SKM-1 treated with dmso at 0.1 percent for 144 hours (cell line): ENCODE measurements around the gene NECTIN3.

Experiments
- DNase-seq: peaks from one replicate; lab custom pipeline; 2025; ENCODE audit not compliant: unreplicated experiment; lab: John Stamatoyannopoulos, UW

Gene NECTIN3

GRCh38 chr3:111194048-111194447 is 122.4 kb downstream of the NECTIN3 start:
- DNase-seq = no peak

- DNase-seq = no peak
Measured at GRCh38 chr3:111197485-111197884, 125.9 kb downstream of the NECTIN3 start.

GRCh38 chr3:111200027-111200426 is 128.4 kb downstream of the NECTIN3 start:
- DNase-seq = no peak

- no peak for DNase-seq
Measured at GRCh38 chr3:111210003-111210711, 138.5 kb downstream of the NECTIN3 start.

- no peak for DNase-seq
Measured at GRCh38 chr3:111210866-111211564, 139.4 kb downstream of the NECTIN3 start.

GRCh38 chr3:111212511-111212910 is 140.9 kb downstream of the NECTIN3 start:
- no peak for DNase-seq

GRCh38 chr3:111215481-111215880 is 143.9 kb downstream of the NECTIN3 start:
- no peak for DNase-seq

- no peak for DNase-seq
Measured at GRCh38 chr3:111218615-111219014, 147.0 kb downstream of the NECTIN3 start.

- DNase-seq = no peak
Measured at GRCh38 chr3:111227216-111227615, 155.6 kb downstream of the NECTIN3 start.

- DNase-seq = no peak
Measured at GRCh38 chr3:111229301-111229700, 157.7 kb downstream of the NECTIN3 start.

GRCh38 chr3:111236836-111237713 is 165.5 kb downstream of the NECTIN3 start:
- no peak for DNase-seq

GRCh38 chr3:111237946-111238345 is 166.3 kb downstream of the NECTIN3 start:
- no peak for DNase-seq

GRCh38 chr3:111238885-111239284 is 167.3 kb downstream of the NECTIN3 start:
- DNase-seq = no peak

GRCh38 chr3:111241960-111242359 is 170.3 kb downstream of the NECTIN3 start:
- no peak for DNase-seq
